ENCODE results near the gene AMBRA1. TPM values are rescaled to one million over a fixed set of nuclear protein-coding genes. Genes with fewer than 3 reads are reported as not detected.
A peak's percentile ranks its signal among the peaks of the same experiment; 100 is the strongest.

AMBRA1 gene, protein sequence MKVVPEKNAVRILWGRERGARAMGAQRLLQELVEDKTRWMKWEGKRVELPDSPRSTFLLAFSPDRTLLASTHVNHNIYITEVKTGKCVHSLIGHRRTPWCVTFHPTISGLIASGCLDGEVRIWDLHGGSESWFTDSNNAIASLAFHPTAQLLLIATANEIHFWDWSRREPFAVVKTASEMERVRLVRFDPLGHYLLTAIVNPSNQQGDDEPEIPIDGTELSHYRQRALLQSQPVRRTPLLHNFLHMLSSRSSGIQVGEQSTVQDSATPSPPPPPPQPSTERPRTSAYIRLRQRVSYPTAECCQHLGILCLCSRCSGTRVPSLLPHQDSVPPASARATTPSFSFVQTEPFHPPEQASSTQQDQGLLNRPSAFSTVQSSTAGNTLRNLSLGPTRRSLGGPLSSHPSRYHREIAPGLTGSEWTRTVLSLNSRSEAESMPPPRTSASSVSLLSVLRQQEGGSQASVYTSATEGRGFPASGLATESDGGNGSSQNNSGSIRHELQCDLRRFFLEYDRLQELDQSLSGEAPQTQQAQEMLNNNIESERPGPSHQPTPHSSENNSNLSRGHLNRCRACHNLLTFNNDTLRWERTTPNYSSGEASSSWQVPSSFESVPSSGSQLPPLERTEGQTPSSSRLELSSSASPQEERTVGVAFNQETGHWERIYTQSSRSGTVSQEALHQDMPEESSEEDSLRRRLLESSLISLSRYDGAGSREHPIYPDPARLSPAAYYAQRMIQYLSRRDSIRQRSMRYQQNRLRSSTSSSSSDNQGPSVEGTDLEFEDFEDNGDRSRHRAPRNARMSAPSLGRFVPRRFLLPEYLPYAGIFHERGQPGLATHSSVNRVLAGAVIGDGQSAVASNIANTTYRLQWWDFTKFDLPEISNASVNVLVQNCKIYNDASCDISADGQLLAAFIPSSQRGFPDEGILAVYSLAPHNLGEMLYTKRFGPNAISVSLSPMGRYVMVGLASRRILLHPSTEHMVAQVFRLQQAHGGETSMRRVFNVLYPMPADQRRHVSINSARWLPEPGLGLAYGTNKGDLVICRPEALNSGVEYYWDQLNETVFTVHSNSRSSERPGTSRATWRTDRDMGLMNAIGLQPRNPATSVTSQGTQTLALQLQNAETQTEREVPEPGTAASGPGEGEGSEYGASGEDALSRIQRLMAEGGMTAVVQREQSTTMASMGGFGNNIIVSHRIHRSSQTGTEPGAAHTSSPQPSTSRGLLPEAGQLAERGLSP (N-terminal part only)
- 13.5 and 16.3 TPM in 2 replicates for total RNA-seq

DNA sequence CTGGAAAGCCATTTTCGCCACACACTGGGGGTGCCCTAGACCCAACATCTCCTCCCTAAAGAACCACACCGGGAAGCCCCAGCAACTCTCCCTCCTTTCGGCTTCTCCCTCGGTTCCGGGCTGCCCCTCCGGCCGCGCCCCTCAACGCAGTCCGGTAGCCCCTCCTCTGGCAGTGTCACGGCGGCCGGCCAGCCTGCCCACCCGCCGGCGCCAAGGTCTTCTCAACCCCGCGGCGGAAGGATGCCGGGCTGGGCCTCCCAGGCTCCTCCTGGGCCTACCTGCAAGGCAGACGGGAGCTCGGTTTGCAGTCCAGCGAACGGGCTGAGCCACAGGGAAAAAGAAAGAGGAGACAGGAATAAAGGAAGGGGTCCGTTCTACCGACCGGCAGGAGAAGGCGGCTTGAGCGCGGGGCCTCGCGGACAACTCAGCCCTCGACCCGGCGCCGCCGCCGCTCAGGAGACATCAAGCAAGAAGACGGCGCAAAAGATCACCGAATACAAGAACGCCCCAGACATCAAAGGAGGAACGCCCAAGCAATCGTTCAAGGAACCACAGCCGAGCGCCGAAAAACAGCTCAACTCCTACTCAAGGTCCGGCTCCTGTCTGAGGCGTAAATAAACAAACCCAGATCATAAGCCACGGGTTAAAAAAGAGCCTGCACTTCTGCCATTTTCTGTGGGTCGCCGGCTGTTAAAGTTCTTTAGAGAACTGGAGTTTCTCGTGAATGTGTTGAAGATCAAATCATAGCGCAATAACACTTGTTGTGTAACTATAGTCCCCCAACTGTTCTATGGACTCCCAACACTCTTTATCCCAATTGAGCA lies at the start of gene AMBRA1:
Gene AMBRA1 (minus strand): TSS at position 474 of the 824 bp plus-strand sequence. CDS start 45,643 bp downstream, outside the sequence.
- peak; percentile 72 to 91 for DNase-seq (ENCODE audit: low read depth in 2 of 2)

DNA sequence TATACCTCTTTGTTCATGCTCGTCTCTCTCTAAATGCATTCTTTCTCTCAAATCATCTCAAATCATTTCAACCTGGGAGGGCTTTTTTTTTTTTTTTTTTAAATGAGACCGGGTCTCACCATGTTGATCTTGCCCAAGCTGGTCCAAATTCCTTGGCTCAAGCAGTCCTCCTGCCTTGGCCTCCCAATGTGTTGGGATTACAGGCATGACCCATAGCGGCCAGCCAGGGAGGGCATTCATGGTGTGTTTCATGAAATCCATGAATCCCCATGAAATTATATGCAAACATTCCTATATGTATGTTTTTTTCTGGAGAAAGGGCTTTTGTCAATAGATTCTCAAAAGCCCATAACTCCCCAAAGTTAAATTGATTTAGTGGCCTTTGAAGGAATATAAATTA lies 49.7 kb upstream of the AMBRA1 start:
- no peak for DNase-seq (ENCODE audit: low read depth in 2 of 2)

DNA sequence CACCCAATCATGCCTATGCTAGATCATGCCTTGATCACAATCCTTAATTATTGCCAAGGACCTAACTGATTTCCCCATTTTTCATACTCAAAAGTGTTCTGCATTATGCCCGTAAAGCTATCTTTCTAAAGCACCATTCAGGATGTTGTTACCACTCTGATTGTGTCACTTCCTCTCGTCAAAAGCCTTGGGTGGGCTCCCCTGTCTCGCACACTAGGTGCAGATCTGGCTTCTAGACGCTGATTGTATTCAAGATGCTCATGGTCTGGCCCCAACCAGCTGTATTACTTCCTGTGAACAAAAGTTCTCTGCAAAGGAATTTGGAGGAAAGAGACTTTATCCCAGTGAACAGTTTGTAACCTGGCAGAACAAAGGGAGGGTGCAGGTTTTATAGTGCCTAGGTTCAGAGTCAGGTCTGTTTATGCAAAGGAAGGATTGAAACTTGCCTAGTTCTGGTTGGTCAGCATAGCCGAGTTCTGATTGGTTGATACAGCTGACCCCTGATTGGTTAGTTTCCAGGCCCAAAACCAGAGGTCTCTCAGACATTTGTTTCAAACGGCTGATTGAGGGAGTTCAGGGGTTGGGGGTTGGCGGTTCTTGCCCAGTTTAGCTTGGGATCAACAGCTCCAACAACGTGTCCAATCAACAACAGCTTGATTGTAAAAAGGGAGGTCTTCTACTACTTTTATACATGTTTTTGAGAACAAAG lies 49.0 kb upstream of the AMBRA1 start:
- no peak for DNase-seq (ENCODE audit: low read depth in 2 of 2)

DNA sequence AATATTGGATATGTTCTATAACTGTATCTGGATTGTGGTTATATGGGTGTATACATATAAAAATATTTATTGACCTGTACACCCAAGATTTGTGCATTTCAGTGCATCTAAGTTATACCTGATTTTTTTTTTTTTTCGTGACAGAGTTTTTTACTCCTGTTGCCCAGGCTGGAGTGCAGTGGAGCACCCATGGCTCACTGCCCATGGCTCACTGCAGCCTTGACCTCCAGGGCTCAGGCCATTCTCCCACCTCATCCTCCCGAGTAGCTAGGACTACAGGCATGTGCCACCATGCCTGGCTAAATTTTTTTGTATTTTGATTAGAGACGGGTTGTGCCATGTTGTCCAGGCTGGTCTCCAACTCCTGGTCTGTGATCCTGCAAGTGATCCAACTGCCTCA lies 47.8 kb upstream of the AMBRA1 start:
- no peak for DNase-seq (ENCODE audit: low read depth in 2 of 2)

DNA sequence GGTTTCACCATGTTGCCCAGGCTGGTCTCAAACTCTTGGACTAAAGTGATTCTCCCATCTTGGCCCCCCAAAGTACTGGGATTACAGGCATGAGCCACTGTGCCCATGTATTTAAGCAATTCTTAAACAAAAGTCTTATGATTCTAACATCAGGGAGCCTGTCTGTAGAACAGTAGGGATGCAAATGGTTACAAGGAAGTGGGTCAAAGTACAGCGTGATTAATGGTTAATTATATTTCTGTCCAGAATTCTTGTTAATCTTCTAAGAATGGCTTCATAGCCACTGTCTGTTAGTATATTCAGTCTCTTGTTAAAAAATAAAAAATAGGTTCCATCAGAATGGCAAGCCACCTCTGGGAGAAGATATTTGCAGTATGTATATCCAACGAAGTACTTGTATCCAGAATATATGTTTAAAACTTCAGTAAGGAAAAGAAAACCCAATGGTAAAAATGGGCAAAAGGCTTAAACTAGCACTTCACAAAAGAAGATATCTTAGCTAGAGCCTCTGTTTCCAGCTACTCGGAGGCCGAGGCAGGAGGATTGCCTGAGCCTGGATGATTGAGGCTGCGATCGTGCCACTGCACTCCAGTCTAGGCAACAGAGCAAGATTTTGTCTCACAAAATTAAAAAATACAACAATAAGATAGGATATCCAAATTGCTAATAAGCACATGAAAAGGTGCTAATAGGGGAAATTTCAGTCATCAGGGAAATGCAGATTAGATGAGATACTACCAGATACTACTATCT lies 46.4 kb upstream of the AMBRA1 start:
- no peak for DNase-seq (ENCODE audit: low read depth in 2 of 2)

DNA sequence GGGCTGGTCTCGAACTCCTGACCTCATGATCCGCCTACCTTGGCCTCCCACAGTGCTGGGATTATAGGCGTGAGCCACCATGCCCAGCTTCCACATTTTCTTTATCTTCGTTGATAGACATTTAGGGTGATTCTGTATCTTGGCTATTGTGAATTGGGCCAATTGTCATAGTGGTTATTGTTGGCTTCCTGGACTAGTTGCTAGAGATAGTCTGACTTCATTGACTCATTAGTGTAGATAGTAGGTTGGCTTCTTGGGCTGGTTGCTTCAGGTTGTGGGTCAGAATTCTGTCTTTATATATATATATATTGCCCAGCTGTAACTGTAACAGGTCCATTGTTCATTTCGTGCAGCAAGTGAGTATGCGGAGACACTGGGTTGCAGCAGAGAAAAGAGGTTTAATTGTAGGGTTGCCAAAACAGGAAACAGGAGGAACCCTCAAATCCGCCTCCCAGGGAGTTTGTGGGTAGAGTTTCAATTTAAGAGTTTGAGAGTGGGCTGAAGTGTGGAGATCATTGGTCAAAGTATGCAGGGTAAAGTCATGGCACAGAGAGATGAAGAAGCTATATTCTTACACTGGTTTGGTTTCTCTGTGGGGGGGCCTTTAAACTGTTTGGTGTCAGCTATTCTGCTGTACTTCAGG lies 45.5 kb upstream of the AMBRA1 start:
- DNase-seq (ENCODE audit: low read depth in 2 of 2): no peak

DNA sequence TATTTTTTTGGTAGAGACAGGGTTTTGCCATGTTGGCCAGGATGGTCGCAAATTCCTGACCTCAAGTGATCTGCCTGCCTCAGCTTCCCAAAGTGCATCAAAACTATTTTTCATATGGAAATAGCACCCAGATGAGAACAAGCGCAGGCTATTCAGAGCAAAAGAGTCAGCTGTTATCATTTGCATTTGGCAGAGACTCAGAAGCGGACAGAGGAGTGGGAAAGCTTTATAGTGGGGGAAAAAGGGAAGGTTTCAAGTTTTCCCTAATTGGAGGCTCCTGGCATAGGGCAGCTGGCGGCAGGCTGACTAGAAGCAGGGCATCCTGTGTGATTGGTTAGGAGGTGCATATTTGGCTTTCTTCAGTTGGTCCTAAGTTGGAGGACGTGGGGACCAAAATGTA lies 43.7 kb upstream of the AMBRA1 start:
- no peak for DNase-seq (ENCODE audit: low read depth in 2 of 2)

DNA sequence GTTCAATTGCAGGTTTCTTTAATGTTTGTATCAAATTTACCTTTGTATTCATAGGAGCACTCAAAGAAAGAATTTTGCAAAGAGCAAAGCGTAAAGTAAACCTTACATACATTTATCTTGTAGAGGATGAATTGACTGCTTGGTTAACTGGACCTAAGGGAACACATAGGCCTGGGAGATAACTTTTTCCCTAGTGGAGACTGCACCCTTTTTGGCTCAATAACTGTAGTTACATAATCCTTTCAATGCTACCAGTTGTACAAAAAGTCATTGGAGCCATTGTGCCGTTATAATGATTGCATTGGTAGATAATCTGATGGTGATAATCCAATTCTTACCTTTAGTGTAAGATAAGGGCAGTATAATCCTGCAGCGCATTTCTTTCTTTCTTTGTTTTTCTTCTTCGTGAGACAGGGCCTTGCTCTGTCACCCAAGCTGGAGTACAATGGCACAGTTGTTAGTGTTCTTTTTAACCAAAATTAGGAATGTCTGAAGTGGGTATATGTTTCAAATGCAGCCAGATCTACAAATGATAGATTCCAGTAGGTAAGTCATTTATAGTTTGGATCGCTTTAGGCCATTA lies 41.8 kb upstream of the AMBRA1 start:
- DNase-seq (ENCODE audit: low read depth in 2 of 2): no peak

DNA sequence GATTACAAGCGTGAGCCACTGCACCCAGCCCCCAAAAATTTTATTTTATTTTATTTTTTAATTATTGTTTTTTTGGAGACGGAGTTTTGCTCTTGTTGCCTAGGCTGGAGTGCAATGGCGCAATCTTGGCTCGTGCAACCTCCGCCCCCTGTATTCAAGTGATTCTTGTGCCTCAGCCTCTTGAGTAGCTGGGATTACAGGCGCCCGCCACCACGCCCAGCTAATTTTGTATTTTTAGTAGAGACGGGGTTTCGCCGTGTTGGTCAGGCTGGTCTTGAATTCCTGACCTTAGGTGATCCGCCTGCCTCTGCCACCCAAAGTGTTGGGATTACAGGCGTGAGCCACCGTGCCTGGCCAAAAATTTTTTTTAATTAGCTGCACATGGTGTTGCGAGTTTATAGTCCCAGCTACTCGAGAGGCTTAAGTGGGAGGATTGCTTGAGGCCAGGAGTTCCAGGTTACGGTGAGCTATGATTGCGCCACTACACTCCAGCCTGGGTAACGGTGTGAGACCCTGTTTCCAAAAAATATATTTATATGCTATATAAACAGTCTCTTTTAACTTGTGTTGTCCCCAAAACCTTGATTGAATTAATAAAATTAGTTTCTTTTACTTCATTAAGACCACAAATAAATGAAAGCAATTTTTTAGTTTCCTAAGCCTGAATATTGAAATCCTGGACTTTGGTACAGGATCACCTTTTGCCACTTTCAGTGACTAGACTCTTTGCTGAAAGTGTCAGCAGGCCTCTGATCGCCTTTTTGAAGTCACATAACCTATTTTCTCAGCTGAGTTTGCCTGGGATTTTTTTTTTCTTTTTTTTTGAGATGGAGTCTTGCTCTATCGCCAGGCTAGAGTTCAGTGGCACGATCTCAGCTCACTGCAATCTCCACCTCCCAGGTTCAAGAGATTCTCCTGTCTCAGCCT lies 39.7 kb upstream of the AMBRA1 start:
- DNase-seq (ENCODE audit: low read depth in 2 of 2): no peak

DNA sequence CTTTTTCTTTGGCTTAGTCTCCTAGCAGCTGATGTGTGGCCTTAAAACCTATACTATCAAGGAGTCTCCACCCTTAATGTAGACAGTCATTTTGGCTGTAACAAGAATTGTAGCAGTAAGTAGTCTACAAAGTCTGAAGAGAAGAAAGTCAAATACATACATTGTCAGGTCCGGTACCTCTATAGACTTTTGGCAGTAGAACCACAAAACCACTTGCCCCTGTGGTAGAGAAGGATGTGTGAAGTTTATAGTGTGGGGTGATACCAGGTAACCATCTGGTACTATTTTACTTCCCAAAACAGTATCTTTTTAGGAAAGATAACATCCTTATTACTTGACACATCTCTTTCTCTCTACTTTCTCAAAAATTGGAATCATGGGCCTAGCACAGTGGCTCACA lies 38.7 kb upstream of the AMBRA1 start:
- no peak for DNase-seq (ENCODE audit: low read depth in 2 of 2)

DNA sequence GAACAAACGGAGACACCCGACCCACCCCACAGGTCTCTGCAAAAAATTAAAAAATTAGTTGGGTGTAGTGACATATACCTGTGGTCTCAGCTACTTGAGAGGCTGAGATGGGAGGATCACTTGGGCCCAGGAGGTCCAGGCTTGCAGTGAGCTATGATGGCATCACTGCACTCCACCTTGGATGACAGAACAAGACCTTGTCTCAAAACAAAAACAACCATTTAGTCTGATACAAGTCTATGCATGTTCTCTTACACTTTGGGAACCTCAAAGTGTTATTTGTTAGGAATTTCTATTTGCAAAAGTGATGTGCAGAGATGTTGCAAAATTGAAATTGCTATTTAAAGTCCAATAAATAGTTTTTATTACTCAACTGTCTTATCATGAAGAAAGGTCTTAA lies 37.9 kb upstream of the AMBRA1 start:
- no peak for DNase-seq (ENCODE audit: low read depth in 2 of 2)

DNA sequence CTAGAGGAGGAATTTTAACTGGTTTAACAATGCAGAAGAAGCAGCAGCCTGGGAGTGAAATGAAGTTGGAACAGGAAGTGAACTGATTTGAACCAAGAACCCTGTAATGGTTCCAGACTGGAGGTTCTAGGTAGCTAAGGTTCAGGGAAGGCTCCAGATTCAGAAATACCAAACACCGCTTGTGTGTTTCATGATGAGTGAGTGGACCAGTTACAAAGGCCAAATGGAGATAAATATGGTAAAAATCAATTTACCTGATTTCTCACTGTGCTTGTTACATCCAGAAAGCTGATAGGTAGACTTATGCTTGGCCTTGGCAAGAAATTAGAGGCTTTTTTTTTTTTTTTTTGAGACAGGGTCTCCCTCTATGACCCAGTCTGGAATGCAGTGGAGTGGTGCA lies 36.4 kb upstream of the AMBRA1 start:
- DNase-seq (ENCODE audit: low read depth in 2 of 2): no peak

DNA sequence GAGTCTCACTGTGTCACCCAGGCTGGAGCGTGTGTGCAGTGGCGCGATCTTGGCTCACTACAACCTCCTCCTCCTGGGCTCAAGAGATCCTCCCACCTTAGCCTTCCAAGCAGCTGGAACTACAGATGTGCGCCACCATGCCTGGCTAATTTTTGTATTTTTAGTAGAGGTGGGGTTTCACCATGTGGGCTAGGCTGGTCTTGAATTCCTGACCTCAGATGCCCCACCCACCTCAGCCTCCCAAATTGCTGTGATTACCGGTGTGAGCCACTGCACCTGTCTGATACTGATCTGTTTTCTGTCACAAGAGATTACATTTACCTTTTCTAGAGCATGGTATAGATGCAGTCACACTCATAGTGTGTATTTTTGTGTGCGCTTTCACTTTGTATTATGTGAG lies 35.1 kb upstream of the AMBRA1 start:
- DNase-seq (ENCODE audit: low read depth in 2 of 2): no peak

DNA sequence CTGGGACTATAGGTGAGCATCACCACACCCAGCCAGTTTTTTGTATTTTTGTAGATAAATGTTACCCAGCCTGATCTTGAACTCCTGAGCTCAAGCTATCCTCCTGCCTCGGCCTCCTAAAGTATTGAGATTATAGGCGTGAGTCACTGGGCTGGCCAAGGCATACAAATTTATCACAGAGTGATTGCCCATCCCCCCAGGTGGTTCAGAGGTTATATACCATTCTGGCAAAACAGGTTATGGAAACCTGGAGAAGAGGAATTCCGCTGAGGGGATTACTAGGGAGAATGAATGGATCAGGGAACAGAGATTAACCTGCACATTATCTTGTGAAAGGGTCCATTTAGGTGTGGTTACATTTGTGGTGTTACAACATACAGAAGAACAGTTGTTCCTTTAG lies 31.6 kb upstream of the AMBRA1 start:
- no peak for DNase-seq (ENCODE audit: low read depth in 2 of 2)

DNA sequence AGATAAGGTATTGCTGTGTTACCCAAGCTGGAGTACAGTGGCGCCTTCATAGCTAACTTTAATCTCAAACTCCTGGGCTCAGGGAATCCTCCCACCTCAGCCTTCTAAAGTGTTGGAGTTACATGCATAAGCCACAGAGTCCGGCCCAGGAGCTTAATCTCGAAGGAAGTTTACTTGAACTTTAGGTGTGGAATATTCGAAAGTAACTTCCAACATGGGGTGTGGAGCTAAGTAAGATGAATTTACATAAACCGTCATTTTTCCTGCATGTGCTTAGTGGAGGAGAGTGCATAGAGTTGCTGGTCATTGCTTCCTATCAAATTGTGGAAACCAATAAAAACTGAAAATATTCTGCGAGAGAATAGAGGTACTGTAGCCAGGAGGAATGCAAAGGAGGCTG lies 25.0 kb upstream of the AMBRA1 start:
- DNase-seq (ENCODE audit: low read depth in 2 of 2): no peak

DNA sequence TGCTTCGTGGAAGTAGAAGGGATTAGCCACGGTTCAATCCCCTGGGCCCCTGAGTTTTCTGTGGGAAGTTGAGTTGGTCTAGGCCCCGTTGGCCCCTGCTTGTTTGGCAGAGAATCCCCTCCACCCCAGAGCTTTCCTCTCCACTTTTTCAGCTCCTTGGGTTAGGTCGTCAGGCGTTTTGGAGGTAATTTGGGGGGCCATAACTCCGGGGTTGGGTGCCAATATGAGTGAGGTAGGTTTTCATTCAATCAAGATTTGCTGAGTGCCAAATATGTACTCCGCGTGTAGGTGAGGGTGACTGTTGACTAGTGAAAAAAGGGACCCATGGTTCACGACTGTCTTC lies 24.1 kb upstream of the AMBRA1 start:
- DNase-seq (ENCODE audit: low read depth in 2 of 2): no peak

DNA sequence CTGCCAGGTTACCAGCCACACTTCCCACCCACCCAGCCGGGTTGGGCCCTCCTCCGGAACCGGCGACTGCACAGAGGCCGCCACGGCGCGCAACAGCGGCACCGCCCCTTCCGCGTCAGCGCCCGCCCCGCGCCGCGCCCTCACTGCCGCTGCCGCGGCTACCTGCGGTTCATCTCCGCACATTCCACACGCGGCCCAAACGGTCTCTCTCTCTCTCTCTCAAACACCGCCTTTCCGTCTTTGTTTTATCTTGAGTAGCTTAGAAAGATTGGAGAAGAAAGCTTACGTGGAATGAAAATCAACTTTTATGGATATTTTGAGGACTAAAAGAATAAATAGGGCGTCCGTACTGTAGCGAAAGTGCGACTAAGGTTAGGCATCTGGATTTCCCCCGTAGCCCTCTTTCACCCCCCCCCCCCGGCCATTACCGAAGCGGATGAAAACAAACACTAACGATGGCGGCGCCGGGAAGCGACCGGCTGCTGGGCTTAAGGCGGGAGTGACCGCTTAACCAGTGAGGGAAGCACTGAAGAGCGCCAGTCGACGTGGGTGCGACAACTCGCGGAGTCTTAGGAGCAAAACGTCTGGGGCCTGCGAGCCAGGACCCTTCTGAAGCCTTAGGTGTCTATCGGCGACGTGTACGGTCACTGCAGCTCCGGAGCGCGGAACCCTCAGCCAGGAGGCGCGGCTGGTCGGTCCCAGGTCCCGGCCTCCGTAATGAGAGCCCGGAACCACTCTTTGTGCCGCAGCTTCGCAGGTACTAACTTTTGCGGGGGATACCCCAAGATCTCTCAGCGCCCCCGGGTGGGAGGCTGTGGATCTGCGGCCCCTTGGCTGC lies 23.5 kb upstream of the AMBRA1 start, which contains the start of the genes ATG13 and HARBI1:
Gene ATG13 (plus strand): TSS at position 420 of the 838 bp plus-strand sequence. CDS start 26,739 bp downstream, outside the sequence.
Gene HARBI1 (minus strand): TSS at position 94 of the 838 bp plus-strand sequence. CDS start 990 bp downstream, outside the sequence.
- DNase-seq (ENCODE audit: low read depth in 2 of 2): peak; percentile 76 to 96

Measured in dermis microvascular lymphatic vessel endothelial cell (primary cell).